HepG2 (cell line): ENCODE results near the gene PPP1R27. TPM values are rescaled to one million over a fixed set of nuclear protein-coding genes. Genes with fewer than 3 reads are reported as not detected.

Source experiments
- AGO2 ChIP-seq: fragments of 200-400 bp; formaldehyde crosslinking; optimal IDR thresholded peaks from 2 replicates; pipeline ENCODE3; 2017; ENCODE audit warnings: mild to moderate bottlenecking, low read depth, low read length, moderate library complexity
- CREB1 ChIP-seq, 2 experiments: fragments of 450-650 bp in 1 of 2; IDR thresholded peaks; 2 replicates each; pipeline ENCODE4 v1.6.1; 2016 to 2017; ENCODE audit warnings: control low read depth in 1 of 2, mild to moderate bottlenecking in 1 of 2, missing compliant biosample characterization in 1 of 2, missing genetic modification characterization in 1 of 2
- KDM6A ChIP-seq: IDR thresholded peaks from 2 replicates; pipeline ENCODE4 v1.6.1; 2016; ENCODE audit warnings: low read depth
- MYC ChIP-seq: sonication (generic); formaldehyde crosslinking; IDR thresholded peaks from 2 replicates; pipeline ENCODE4 v1.9.0; 2021; ENCODE audit warnings: missing genetic modification reagents, borderline replicate concordance
- PAWR ChIP-seq: sonication (generic); formaldehyde crosslinking; IDR thresholded peaks from 2 replicates; pipeline ENCODE4 v1.4.0; 2020; ENCODE audit warnings: missing genetic modification reagents, mild to moderate bottlenecking, borderline replicate concordance
- POGZ ChIP-seq: sonication (generic); formaldehyde crosslinking; IDR thresholded peaks from 2 replicates; pipeline ENCODE4 v1.4.0; 2020; ENCODE audit warnings: mild to moderate bottlenecking, missing genetic modification reagents
- PPARG ChIP-seq: conservative IDR thresholded peaks from 2 replicates; pipeline ENCODE4 v1.6.1; 2016; ENCODE audit warnings: missing biosample characterization, missing genetic modification reagents
- RBM39 ChIP-seq: fragments of 200-400 bp; formaldehyde crosslinking; IDR thresholded peaks from one replicate; pipeline ENCODE4 v1.6.1; 2018; ENCODE audit warnings: antibody characterized with exemption, mild to moderate bottlenecking, low read depth, low read length; ENCODE audit not compliant: poor library complexity, severe bottlenecking
- RXRB ChIP-seq: IDR thresholded peaks from 2 replicates; pipeline ENCODE4 v1.6.1; 2016; ENCODE audit warnings: borderline replicate concordance, missing genetic modification reagents, missing compliant biosample characterization
- ZBTB3 ChIP-seq: sonication (generic); formaldehyde crosslinking; IDR thresholded peaks from 2 replicates; pipeline ENCODE4 v1.4.0; 2020; ENCODE audit warnings: low read depth, mild to moderate bottlenecking, moderate library complexity, missing genetic modification reagents, borderline replicate concordance
- ZBTB42 ChIP-seq: sonication (generic); formaldehyde crosslinking; IDR thresholded peaks from 2 replicates; pipeline ENCODE4 v1.5.0; 2020; ENCODE audit warnings: mild to moderate bottlenecking, missing genetic modification reagents
- ZC3H4 ChIP-seq: sonication (generic); formaldehyde crosslinking; IDR thresholded peaks from 2 replicates; pipeline ENCODE4 v1.4.0; 2020; ENCODE audit warnings: missing genetic modification reagents, borderline replicate concordance
- ZNF101 ChIP-seq: sonication (generic); formaldehyde crosslinking; IDR thresholded peaks from 2 replicates; pipeline ENCODE4 v1.4.0; 2020; ENCODE audit warnings: mild to moderate bottlenecking, low read depth, missing genetic modification reagents, borderline replicate concordance
- ZNF326 ChIP-seq: sonication (generic); formaldehyde crosslinking; IDR thresholded peaks from 2 replicates; pipeline ENCODE4 v1.4.0; 2020; ENCODE audit warnings: missing genetic modification reagents, borderline replicate concordance
- ZNF383 ChIP-seq: sonication (generic); formaldehyde crosslinking; IDR thresholded peaks from 2 replicates; pipeline ENCODE4 v1.4.0; 2020; ENCODE audit warnings: missing genetic modification reagents, mild to moderate bottlenecking, borderline replicate concordance
- ZNF44 ChIP-seq: sonication (generic); formaldehyde crosslinking; IDR thresholded peaks from 2 replicates; pipeline ENCODE4 v1.5.1; 2020; ENCODE audit warnings: mild to moderate bottlenecking, missing genetic modification reagents
- ZNF496 ChIP-seq: sonication (generic); formaldehyde crosslinking; IDR thresholded peaks from 2 replicates; pipeline ENCODE4 v1.8.1; 2023; ENCODE audit warnings: mild to moderate bottlenecking, moderate library complexity, missing genetic modification reagents; ENCODE audit not compliant: insufficient replicate concordance
- ZNF552 ChIP-seq: sonication (generic); formaldehyde crosslinking; IDR thresholded peaks from 2 replicates; pipeline ENCODE4 v1.9.0; 2022; ENCODE audit warnings: missing genetic modification reagents, mild to moderate bottlenecking, borderline replicate concordance
- ZNF788 ChIP-seq: sonication (generic); formaldehyde crosslinking; IDR thresholded peaks from 2 replicates; pipeline ENCODE4 v1.5.0; 2020; ENCODE audit warnings: mild to moderate bottlenecking, missing genetic modification reagents, borderline replicate concordance
- ZNF850 ChIP-seq: sonication (generic); formaldehyde crosslinking; conservative IDR thresholded peaks from 2 replicates; pipeline ENCODE4 v1.9.0; 2021; ENCODE audit warnings: mild to moderate bottlenecking, missing genetic modification reagents
- ZSCAN29 ChIP-seq: sonication (generic); formaldehyde crosslinking; conservative IDR thresholded peaks from 2 replicates; pipeline ENCODE4 v1.4.0; 2020; ENCODE audit warnings: mild to moderate bottlenecking, missing genetic modification reagents
- polyA plus RNA-seq, 8 experiments: library from polyadenylated mRNA; depleted of rRNA in 3 of 8; stranded (reverse) in 7 of 8; unstranded in 1 of 8; fragments of >200 nt; fragmentation: Illumina TruSeq in 4 of 8; extraction: Trizol in 4 of 8; gene quantifications; 2 replicates each; pipeline versions ENCODE4 v1.2.1 to v1.2.3, GENCODE V29; 2011 to 2016; ENCODE audit warnings: low read depth in 4 of 8, missing spikeins in 1 of 8, mixed read lengths in 1 of 8; ENCODE audit not compliant: insufficient read depth in 1 of 8
- total RNA-seq, 5 experiments: library from RNA; depleted of rRNA; stranded (reverse); fragments of >200 nt; fragmentation: Illumina TruSeq; extraction: Trizol; gene quantifications; 2 replicates each; pipeline ENCODE4 v1.2.3, GENCODE V29; 2016; ENCODE audit warnings: low read depth in 1 of 5
- TF ChIP-seq, protein P1 (sequence below): sonication (generic); formaldehyde crosslinking; IDR thresholded peaks from 2 replicates; pipeline ENCODE4 v1.4.0; 2020; ENCODE audit warnings: missing genetic modification reagents
- TF ChIP-seq, protein P2 (sequence below): sonication (generic); formaldehyde crosslinking; IDR thresholded peaks from 2 replicates; pipeline ENCODE4 v1.5.1; 2020; ENCODE audit warnings: mild to moderate bottlenecking, moderate library complexity, missing genetic modification reagents
- TF ChIP-seq, protein P3 (sequence below): sonication (generic); formaldehyde crosslinking; IDR thresholded peaks from 2 replicates; pipeline ENCODE4 v1.5.1; 2020; ENCODE audit warnings: missing genetic modification reagents, mild to moderate bottlenecking, borderline replicate concordance

The PPP1R27 gene
- total and polyA plus RNA-seq, 2 of the 13 experiments (the other 11 are each of a cell fraction or from before 2014, with no cell fraction given): 0.17 to 1.00 TPM

DNA sequence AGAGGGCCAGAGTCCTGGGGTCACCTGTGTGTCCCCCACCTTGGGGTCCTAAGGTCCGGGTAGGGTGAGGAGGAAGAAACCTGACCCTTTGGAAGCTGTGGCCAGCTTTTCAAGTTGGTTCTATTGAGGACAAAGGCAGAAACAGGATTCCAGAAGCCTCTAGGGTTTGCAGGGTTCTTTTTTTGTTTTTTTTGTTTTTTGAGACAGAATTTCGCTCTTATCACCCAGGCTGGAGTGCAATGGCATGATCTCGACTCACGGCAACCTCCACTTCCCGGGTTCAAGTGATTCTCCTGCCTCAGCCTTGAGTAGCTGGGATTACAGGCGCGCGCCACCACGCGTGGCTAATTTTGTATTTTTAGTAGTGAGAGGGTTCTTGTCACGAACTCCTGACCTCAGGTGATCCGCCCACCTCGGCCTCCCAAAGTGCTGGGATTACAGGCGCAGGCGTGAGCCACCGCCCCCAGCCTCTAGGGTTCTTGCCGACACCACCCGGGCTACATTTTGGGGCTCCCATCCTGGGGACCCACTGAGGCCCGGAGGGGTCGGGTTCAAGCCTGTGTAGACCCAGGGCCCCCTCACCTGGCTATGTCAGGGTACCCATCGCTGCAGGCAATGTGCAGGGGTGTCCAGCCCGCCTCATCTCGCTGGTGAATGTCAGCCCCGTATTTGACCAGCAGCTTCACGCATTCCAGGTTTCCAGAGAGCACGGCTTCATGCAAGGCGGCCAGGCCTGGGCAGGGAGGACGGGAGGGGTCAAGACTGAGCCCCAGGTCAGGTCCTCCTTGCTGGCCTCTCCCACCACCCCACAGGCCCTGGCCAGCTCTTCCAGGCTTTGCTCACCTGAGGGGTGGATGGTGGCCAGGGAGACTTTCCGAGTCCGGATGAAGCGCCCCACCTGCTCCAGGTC is 674 bp downstream of the PPP1R27 start (continued):
- TF ChIP-seq, protein P1, sequence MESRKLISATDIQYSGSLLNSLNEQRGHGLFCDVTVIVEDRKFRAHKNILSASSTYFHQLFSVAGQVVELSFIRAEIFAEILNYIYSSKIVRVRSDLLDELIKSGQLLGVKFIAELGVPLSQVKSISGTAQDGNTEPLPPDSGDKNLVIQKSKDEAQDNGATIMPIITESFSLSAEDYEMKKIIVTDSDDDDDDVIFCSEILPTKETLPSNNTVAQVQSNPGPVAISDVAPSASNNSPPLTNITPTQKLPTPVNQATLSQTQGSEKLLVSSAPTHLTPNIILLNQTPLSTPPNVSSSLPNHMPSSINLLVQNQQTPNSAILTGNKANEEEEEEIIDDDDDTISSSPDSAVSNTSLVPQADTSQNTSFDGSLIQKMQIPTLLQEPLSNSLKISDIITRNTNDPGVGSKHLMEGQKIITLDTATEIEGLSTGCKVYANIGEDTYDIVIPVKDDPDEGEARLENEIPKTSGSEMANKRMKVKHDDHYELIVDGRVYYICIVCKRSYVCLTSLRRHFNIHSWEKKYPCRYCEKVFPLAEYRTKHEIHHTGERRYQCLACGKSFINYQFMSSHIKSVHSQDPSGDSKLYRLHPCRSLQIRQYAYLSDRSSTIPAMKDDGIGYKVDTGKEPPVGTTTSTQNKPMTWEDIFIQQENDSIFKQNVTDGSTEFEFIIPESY (CRISPR knock-in tag): 0 out of 2 replicates have a peak, but pooled peaks have one; percentile 11
- TF ChIP-seq RXRB (CRISPR knock-in tag) (no peak; the same call in 1 of the 2 replicates), ZNF552 (0 out of 2 replicates have a peak, but pooled peaks have one; percentile 39), ZC3H4 (CRISPR knock-in tag) (peak; percentile 57; the same call in 1 of the 2 replicates), PAWR (CRISPR knock-in tag) (peak; percentile 14; the same call in 1 of the 2 replicates), AGO2 (peak; percentile 82), ZNF326 (CRISPR knock-in tag) (no peak), ZBTB42 (CRISPR knock-in tag) (0 out of 2 replicates have a peak, but pooled peaks have one; percentile 68), ZNF850 (CRISPR knock-in tag) (0 out of 2 replicates have a peak, but pooled peaks have one; percentile 8), ZBTB3 (CRISPR knock-in tag) (0 out of 2 replicates have a peak, but pooled peaks have one; percentile 17), CREB1 (IDR thresholded peaks at IDR 0.05) (no peak), CREB1 (CRISPR knock-in tag; IDR thresholded peaks at IDR 0.05) (peak; percentile 54; the same call in 1 of the 2 replicates), ZNF788 (no peak), ZNF44 (CRISPR knock-in tag) (no peak), ZNF101 (CRISPR knock-in tag) (no peak), MYC (CRISPR knock-in tag) (peak; percentile 43; the same call in 1 of the 2 replicates), PPARG (no peak), ZNF383 (CRISPR knock-in tag) (0 out of 2 replicates have a peak, but pooled peaks have one; percentile 31), RBM39 (peak; percentile 9), POGZ (CRISPR knock-in tag) (0 out of 2 replicates have a peak, but pooled peaks have one; percentile 11), KDM6A (CRISPR knock-in tag) (no peak; the same call in 1 of the 2 replicates), ZNF496 (no peak), ZSCAN29 (CRISPR knock-in tag) (0 out of 2 replicates have a peak, but pooled peaks have one; percentile 30)
- TF ChIP-seq, protein P2, sequence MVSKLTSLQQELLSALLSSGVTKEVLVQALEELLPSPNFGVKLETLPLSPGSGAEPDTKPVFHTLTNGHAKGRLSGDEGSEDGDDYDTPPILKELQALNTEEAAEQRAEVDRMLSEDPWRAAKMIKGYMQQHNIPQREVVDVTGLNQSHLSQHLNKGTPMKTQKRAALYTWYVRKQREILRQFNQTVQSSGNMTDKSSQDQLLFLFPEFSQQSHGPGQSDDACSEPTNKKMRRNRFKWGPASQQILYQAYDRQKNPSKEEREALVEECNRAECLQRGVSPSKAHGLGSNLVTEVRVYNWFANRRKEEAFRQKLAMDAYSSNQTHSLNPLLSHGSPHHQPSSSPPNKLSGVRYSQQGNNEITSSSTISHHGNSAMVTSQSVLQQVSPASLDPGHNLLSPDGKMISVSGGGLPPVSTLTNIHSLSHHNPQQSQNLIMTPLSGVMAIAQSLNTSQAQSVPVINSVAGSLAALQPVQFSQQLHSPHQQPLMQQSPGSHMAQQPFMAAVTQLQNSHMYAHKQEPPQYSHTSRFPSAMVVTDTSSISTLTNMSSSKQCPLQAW (CRISPR knock-in tag): no peak
- TF ChIP-seq, protein P3, sequence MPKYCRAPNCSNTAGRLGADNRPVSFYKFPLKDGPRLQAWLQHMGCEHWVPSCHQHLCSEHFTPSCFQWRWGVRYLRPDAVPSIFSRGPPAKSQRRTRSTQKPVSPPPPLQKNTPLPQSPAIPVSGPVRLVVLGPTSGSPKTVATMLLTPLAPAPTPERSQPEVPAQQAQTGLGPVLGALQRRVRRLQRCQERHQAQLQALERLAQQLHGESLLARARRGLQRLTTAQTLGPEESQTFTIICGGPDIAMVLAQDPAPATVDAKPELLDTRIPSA (CRISPR knock-in tag): no peak
